GM19023 (cell line): ENCODE data around the gene BCKDHA.

Experiments used
- ATAC-seq: cut with Tn5 transposase; IDR thresholded peaks from one replicate; pipeline ENCODE4 v1.9.1; 2021; ENCODE audit warnings: mild to moderate bottlenecking, moderate library complexity; ENCODE audit not compliant: unreplicated experiment

BCKDHA gene

GRCh38 chr19:41397086-41398049 is at the start of gene BCKDHA, which contains the start of gene EXOSC5:
TSS of gene BCKDHA (plus strand) at chr19:41397818. CDS start at chr19:41397828, 10 bp downstream.
TSS of gene EXOSC5 (minus strand) at chr19:41397359. CDS start at chr19:41397328, 31 bp downstream.
- peak; percentile 88 for ATAC-seq

- ATAC-seq = no peak
Observed at GRCh38 chr19:41350735-41351338, 46.8 kb upstream of the BCKDHA start.

GRCh38 chr19:41351339-41352245 is 46.0 kb upstream of the BCKDHA start:
- peak; percentile 41 for ATAC-seq

- no peak for ATAC-seq
Observed at GRCh38 chr19:41352279-41352608, 45.4 kb upstream of the BCKDHA start.

- ATAC-seq = no peak
Observed at GRCh38 chr19:41352609-41353465, 44.8 kb upstream of the BCKDHA start.

- ATAC-seq = peak; percentile 46
Observed at GRCh38 chr19:41353466-41354342, 43.9 kb upstream of the BCKDHA start, which contains the start of gene TGFB1. TSS of gene TGFB1 (minus strand) at chr19:41353922. CDS start at chr19:41353044, 878 bp downstream.

GRCh38 chr19:41354343-41354953 is 43.2 kb upstream of the BCKDHA start:
- no peak for ATAC-seq

- ATAC-seq = no peak
Observed at GRCh38 chr19:41355035-41355434, 42.6 kb upstream of the BCKDHA start.

- no peak for ATAC-seq
Observed at GRCh38 chr19:41355802-41356201, 41.8 kb upstream of the BCKDHA start.

GRCh38 chr19:41356984-41357739 is 40.5 kb upstream of the BCKDHA start:
- no peak for ATAC-seq

- no peak for ATAC-seq
Observed at GRCh38 chr19:41357746-41358145, 39.9 kb upstream of the BCKDHA start.

GRCh38 chr19:41359741-41360140 is 37.9 kb upstream of the BCKDHA start:
- ATAC-seq = no peak

- ATAC-seq = no peak
Observed at GRCh38 chr19:41362143-41362847, 35.3 kb upstream of the BCKDHA start.

- ATAC-seq = no peak
Observed at GRCh38 chr19:41363371-41363752, 34.3 kb upstream of the BCKDHA start.

GRCh38 chr19:41363753-41364523 is 33.7 kb upstream of the BCKDHA start, which contains the start of gene B9D2:
TSS of gene B9D2 (minus strand) at chr19:41364149. CDS start at chr19:41363519, 630 bp downstream.
- ATAC-seq = peak; percentile 82
